Naive thymus-derived CD4-positive, alpha-beta T cell (primary cell): ENCODE data around the gene SCARB2. TPM values are rescaled to one million over a fixed set of nuclear protein-coding genes. Genes with fewer than 3 reads are reported as not detected.

Source experiments
- ATAC-seq: fragments of 150-1000 bp; cut with Tn5 transposase; 2 replicates; pipeline ENCODE4 v1.10.0; 2021; ENCODE audit warnings: mild to moderate bottlenecking, moderate library complexity
- CTCF ChIA-PET: fragments of 350-600 bp; sonication (Branson Sonifier 250); formaldehyde crosslinking; loops from one replicate; lab custom pipeline; 2021; ENCODE audit warnings: antibody characterized with exemption; lab: Charles Lee
- POLR2A ChIA-PET: fragments of 350-600 bp; sonication (Branson Sonifier 250); formaldehyde crosslinking; loops from one replicate; lab custom pipeline; 2021; ENCODE audit warnings: antibody characterized with exemption, inconsistent platforms; lab: Charles Lee
- DNase-seq, 9 donors: peaks; one replicate each; pipeline versions ENCODE4 v3.0.0 to v3.0.0-alpha.2; 2020 to 2022; ENCODE audit warnings: mixed read lengths in 1 of 9
- H3K27ac ChIP-seq: one replicate; pipeline ENCODE4 v1.7.0; 2013; ENCODE audit warnings: mild to moderate bottlenecking, low read depth, low read length, moderate library complexity
- H3K27me3 ChIP-seq, 2 donors: one replicate each; pipeline ENCODE4 v1.7.0; 2013; ENCODE audit warnings: low read length in 2 of 2, mild to moderate bottlenecking in 2 of 2, moderate library complexity in 2 of 2; ENCODE audit not compliant: control insufficient read depth in 2 of 2, insufficient read depth in 2 of 2
- H3K36me3 ChIP-seq, 3 experiments: 1 replicate in 2 of 3; 2 replicates in 1 of 3; pipeline ENCODE4 v1.7.0; 2013; ENCODE audit warnings: low read length in 3 of 3, mild to moderate bottlenecking in 3 of 3, moderate library complexity in 1 of 3; ENCODE audit not compliant: insufficient read depth in 3 of 3, control insufficient read depth in 2 of 3
- H3K4me1 ChIP-seq, 2 donors: one replicate each; pipeline ENCODE4 v1.7.0; 2013; ENCODE audit warnings: low read length in 2 of 2, mild to moderate bottlenecking in 2 of 2, moderate library complexity in 1 of 2; ENCODE audit not compliant: control insufficient read depth in 2 of 2, insufficient read depth in 2 of 2
- H3K4me3 ChIP-seq: 2 replicates; pipeline ENCODE4 v1.7.0; 2013; ENCODE audit warnings: mild to moderate bottlenecking, low read length
- H3K9me3 ChIP-seq, 3 experiments: 1 replicate in 2 of 3; 2 replicates in 1 of 3; pipeline ENCODE4 v1.7.0; 2013; ENCODE audit warnings: low read length in 3 of 3; ENCODE audit not compliant: control insufficient read depth in 2 of 3
- H3K27ac Mint-ChIP-seq, 9 donors: one replicate each; pipeline ENCODE4 v1.8.0; 2020 to 2022; ENCODE audit warnings: mixed read lengths in 9 of 9, mild to moderate bottlenecking in 8 of 9, moderate library complexity in 5 of 9, inconsistent platforms in 2 of 9
- H3K27me3 Mint-ChIP-seq, 5 donors: one replicate each; pipeline ENCODE4 v1.8.0; 2021 to 2022; ENCODE audit warnings: mixed read lengths in 5 of 5, mild to moderate bottlenecking in 1 of 5
- H3K36me3 Mint-ChIP-seq, 5 donors: one replicate each; pipeline ENCODE4 v1.8.0; 2020 to 2022; ENCODE audit warnings: mixed read lengths in 5 of 5, mild to moderate bottlenecking in 3 of 5, inconsistent platforms in 1 of 5
- H3K4me1 Mint-ChIP-seq, 7 donors: one replicate each; pipeline ENCODE4 v1.8.0; 2020 to 2022; ENCODE audit warnings: mixed read lengths in 7 of 7, mild to moderate bottlenecking in 3 of 7, inconsistent platforms in 1 of 7
- H3K4me3 Mint-ChIP-seq, 10 donors: one replicate each; pipeline ENCODE4 v1.8.0; 2020 to 2022; ENCODE audit warnings: mild to moderate bottlenecking in 10 of 10, mixed read lengths in 10 of 10, moderate library complexity in 6 of 10, inconsistent platforms in 2 of 10
- H3K9me3 Mint-ChIP-seq, 11 donors: one replicate each; pipeline ENCODE4 v1.8.0; 2020 to 2022; ENCODE audit warnings: mixed read lengths in 11 of 11, mild to moderate bottlenecking in 4 of 11, inconsistent platforms in 1 of 11, moderate library complexity in 1 of 11
- intact Hi-C, 2 donors: fragments of 100-400 bp; cut with micrococcal nuclease; formaldehyde crosslinking; loops; one replicate each; pipeline ENCODE4 v1.15.1; 2023
- polyA plus RNA-seq, 2 donors: library from polyadenylated mRNA; unstranded; fragments of 300-500 nt; fragmentation: Illumina TruSeq; gene quantifications; one replicate each; pipeline ENCODE4 v1.2.3, GENCODE V29; 2021
- total RNA-seq, 6 experiments: library from RNA in 5 of 6; stranded (reverse) in 5 of 6; gene quantifications; 1 replicate in 5 of 6; 2 replicates in 1 of 6; pipeline ENCODE4 v1.2.3 and lab custom pipeline; 2021 to 2026

The SCARB2 gene
- total and polyA plus RNA-seq, 7 experiments from 2014 or later: 12.6 to 35.7 (median 26.2) TPM

DNA sequence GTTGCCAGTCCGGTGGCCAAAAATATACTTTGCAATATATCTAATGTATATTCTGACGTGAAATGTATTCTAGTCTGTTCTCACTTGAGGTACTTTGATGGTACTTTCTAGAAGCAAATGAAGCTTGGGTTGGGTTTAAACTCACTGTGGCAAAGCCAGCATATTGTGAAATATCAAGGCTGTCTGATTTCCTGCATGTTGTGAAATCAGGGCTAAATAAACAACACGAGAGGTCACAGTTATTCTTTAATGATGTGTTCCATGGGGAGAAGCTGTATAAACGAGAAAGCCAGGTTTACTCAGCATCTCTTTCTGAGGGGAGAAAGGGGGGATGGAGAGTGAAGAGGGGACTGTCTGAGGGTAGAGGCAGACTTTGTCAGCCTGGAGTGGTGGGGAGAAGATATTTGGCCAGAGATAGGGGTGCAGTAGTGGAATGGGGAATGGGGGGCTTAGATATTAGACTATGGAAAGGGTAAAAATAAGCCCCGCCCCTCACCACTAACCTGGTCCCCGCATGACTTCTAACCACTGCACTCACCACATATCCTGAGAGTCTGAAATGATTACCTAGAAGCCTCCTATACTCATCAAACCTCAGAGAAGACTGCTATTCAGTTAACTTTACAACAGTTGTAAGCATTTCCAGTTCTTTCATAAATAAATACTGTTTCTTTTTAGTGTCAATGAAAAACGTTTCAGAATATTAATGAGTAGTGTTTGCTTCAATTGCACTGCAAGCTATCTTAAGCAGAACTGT is 5.9 kb upstream of the SCARB2 start:
- DNase-seq (no peak), ATAC-seq (no peak)
- H3K4me3 Mint-ChIP-seq: no peak overlapping the region
- Histone ChIP-seq H3K27ac (no peak overlapping the region), H3K27me3 (no peaks in the 10 kb centered on the region), H3K9me3 (no peaks in the 10 kb centered on the region), H3K36me3 (no peaks in the 10 kb centered on the region), H3K4me3 (no peak overlapping the region), H3K4me1 (peaks cover 9% of the 10 kb centered on the region in 2 donors)
- peaks cover 12 to 26% (median 21%) of the 10 kb centered on the region in 7 donors for H3K4me1 Mint-ChIP-seq
- H3K36me3 Mint-ChIP-seq: no peaks in the 10 kb centered on the region
- H3K9me3 Mint-ChIP-seq: no peaks in the 10 kb centered on the region
- ChIA-PET POLR2A (interaction anchor here (0.7 kb wide), 1 partner anchor 120 kb away, joined by 3 read pairs; no protein-coding TSS in a partner anchor), CTCF (no interaction called here)
- intact Hi-C loops: loop anchor here (10.0 kb wide), 3 partner anchors 225 to 1605 kb away; partner anchors contain the start of genes CDKL2 (in 1 of the 2) and SDAD1 (in 1 of the 2)
- peak overlapping the region in 1 of 9 donors; percentile 11 for H3K27ac Mint-ChIP-seq
- peaks cover 0 to 34% (median 0%) of the 10 kb centered on the region in 5 donors for H3K27me3 Mint-ChIP-seq

DNA sequence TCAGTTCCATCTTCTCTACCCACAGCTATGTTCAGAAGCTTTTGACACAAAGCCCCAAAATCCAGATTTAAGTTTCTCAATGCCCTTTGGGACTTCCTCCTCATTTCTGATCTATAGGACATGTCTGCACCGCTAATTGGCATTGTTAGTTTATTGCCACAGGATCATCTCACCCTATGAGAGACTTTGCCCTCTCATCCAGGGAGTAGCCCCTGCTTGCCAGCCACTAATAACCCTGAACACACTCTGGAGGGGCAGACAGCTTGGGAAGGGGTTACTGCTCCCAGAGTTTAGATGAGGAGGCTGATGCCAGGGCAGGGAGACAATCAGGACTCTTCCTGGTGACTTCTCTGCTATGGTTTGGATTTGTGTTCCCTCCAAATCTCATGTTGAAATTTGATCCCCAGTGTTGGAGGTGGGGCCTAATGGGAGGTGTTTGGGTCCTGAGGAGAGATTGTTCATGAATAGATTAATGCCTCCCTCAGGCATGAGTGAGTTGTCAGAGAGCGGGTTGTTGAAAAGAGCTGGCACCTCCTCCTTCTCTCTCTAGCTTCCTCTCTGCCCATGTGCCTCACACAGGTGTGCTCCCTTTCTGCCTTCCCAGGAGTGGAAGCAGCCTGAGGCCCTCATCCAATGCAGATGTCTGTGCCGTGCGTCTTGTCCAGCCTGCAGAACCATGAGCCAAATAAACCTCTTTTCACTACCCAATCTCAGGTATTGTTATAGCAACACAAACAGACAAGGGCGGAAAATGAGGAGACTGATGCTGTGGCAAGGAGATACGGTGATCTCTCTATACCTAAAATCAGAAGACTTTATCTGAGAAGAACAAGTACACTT is 3.6 kb upstream of the SCARB2 start:
- ChIA-PET POLR2A (no interaction called here), CTCF (no interaction called here)
- Mint-ChIP-seq H3K27me3 (peaks cover 0 to 32% (median 0%) of the 10 kb centered on the region in 5 donors), H3K27ac (peak overlapping the region in 2 of 9 donors; percentile 10 to 23), H3K9me3 (no peaks in the 10 kb centered on the region), H3K4me1 (peaks cover 28 to 39% (median 35%) of the 10 kb centered on the region in 7 donors), H3K36me3 (peaks cover 0 to 4% (median 0%) of the 10 kb centered on the region in 5 donors), H3K4me3 (peak overlapping the region in 1 of 10 donors; percentile 8)
- Histone ChIP-seq H3K4me1 (peaks cover 18 to 20% of the 10 kb centered on the region in 2 donors), H3K4me3 (no peak overlapping the region), H3K27me3 (no peaks in the 10 kb centered on the region), H3K27ac (no peak overlapping the region), H3K36me3 (no peaks in the 10 kb centered on the region), H3K9me3 (no peaks in the 10 kb centered on the region)
- intact Hi-C loops: loop anchor here (10.0 kb wide), 3 partner anchors 222 to 1608 kb away; partner anchors contain the start of genes CDKL2 (in 1 of the 2) and SDAD1 (in 1 of the 2)
- DNase-seq: no peak
- ATAC-seq: no peak

DNA sequence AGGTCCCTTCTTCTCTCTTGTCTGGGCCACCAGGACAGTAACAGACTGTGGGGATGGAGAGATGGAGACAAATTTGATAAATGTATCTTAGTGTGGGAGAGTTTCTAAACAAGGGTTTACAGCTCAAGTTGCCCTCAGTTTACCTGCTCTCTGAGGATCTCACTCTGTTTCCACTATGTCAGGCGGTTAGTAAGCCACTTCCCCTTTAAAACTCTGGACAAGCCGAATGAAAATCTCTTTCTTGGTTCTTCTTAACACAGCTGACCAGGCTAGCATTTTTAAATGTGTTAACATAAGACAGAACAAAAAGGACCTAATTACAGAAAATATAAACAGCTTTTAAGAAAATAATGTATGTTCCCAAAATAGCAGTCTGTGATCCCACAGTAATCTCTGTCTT is 2.9 kb upstream of the SCARB2 start:
- Histone ChIP-seq H3K27ac (no peak overlapping the region), H3K9me3 (no peaks in the 10 kb centered on the region), H3K4me3 (no peak overlapping the region), H3K36me3 (no peaks in the 10 kb centered on the region), H3K4me1 (peaks cover 21 to 25% of the 10 kb centered on the region in 2 donors), H3K27me3 (no peaks in the 10 kb centered on the region)
- intact Hi-C loops: loop anchor here (10.0 kb wide), 3 partner anchors 222 to 1608 kb away; partner anchors contain the start of genes CDKL2 (in 1 of the 2) and SDAD1 (in 1 of the 2)
- Mint-ChIP-seq H3K27ac (peak overlapping the region in 7 of 9 donors; percentile 4 to 95 (median 73)), H3K4me1 (peaks cover 32 to 46% (median 41%) of the 10 kb centered on the region in 7 donors), H3K9me3 (no peaks in the 10 kb centered on the region), H3K27me3 (peaks cover 0 to 32% (median 0%) of the 10 kb centered on the region in 5 donors), H3K4me3 (peak overlapping the region in 3 of 10 donors; percentile 4 to 62 (median 5)), H3K36me3 (peaks cover 0 to 4% (median 0%) of the 10 kb centered on the region in 5 donors)
- DNase-seq (no peak), ATAC-seq (no peak)
- ChIA-PET CTCF (interaction anchor here (2.3 kb wide), 1 partner anchor 36 kb away, joined by 13 read pairs; no protein-coding TSS in a partner anchor), POLR2A (no interaction called here)

DNA sequence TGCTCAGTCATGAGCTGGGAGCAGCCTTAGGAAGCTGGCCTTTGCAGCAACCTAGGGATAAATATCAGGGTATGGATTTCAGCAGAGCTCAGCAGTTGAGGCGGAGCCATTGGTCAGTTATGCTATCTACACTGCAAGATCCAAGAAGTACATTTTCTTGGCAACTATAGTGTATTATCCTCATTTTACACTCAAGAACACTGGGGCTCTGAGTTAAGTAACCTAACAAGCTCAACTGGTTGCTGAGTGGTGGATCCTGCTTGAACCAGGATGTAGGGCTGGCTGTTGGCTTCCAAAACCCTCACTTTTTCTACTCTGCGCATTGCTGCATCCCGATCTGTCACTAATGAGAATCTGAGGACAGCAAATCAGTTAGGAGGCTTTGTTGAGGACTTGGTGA is 1.5 kb upstream of the SCARB2 start:
- Mint-ChIP-seq H3K27me3 (peaks cover 0 to 32% (median 0%) of the 10 kb centered on the region in 5 donors), H3K4me1 (peaks cover 37 to 58% (median 56%) of the 10 kb centered on the region in 7 donors), H3K9me3 (no peaks in the 10 kb centered on the region), H3K36me3 (peaks cover 0 to 4% (median 0%) of the 10 kb centered on the region in 5 donors), H3K4me3 (peak overlapping the region in 6 of 10 donors; percentile 25 to 96 (median 87)), H3K27ac (peak overlapping the region in 7 of 9 donors; percentile 92 to 97 (median 95))
- Histone ChIP-seq H3K27me3 (no peaks in the 10 kb centered on the region), H3K36me3 (no peaks in the 10 kb centered on the region), H3K4me1 (peaks cover 21 to 31% of the 10 kb centered on the region in 2 donors), H3K4me3 (peak overlapping the region; percentile 76), H3K9me3 (no peaks in the 10 kb centered on the region), H3K27ac (peak overlapping the region; percentile 85)
- ATAC-seq (no peak), DNase-seq (no peak)
- ChIA-PET POLR2A (interaction anchor here (0.6 to 3.4 kb wide), 4 partner anchors 66 to 779 kb away, joined by 3 to 14 read pairs (median 3); partner anchors contain the start of genes NUP54 and STBD1), CTCF (interaction anchor here (0.8 to 2.3 kb wide), 2 partner anchors 16 to 35 kb away, joined by 3 to 13 read pairs; no protein-coding TSS in a partner anchor)
- intact Hi-C loops: loop anchor here (10.0 kb wide), 3 partner anchors 220 to 1610 kb away; partner anchors contain the start of genes CDKL2 (in 1 of the 2) and SDAD1 (in 1 of the 2)

DNA sequence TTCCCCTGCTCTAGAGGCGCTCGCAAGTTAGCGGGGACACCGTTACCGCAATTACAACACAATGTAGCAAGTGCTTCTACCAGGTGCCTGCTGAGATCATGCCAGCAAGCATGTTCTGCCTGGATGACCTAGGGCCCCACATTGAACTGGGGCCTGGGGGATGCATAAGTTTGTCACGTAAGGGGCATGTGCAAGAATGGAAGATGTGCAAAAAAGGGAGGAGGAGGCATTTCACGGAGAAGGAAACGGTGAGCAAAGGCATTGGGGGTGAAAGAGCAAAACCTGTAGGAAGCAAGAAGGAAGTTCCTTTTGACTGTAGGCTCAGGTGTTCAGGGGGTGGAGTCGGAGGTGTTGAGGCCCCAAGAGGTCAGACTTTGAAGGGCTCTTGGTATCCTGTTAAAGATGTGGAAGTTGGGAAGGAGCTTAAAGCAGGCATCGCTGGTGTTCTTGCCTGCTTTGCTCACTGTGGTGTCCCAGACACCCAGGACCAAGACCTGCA is 602 bp upstream of the SCARB2 start:
- no peaks in the 10 kb centered on the region for H3K9me3 ChIP-seq
- no peaks in the 10 kb centered on the region for H3K9me3 Mint-ChIP-seq
- H3K36me3 ChIP-seq: no peaks in the 10 kb centered on the region
- peaks cover 0 to 4% (median 0%) of the 10 kb centered on the region in 5 donors for H3K36me3 Mint-ChIP-seq
- POLR2A ChIA-PET: interaction anchor here (1.1 to 3.4 kb wide), 2 partner anchors 66 to 92 kb away, joined by 3 to 14 read pairs; partner anchors contain the start of genes NUP54 and STBD1
- intact Hi-C loops: loop anchor here (5.0 to 10.0 kb wide), 7 partner anchors 219 to 1611 kb away; partner anchors contain the start of genes SDAD1 (in 2 of the 2), CCNI (in 1 of the 2), CDKL2 (in 1 of the 2) and G3BP2 (in 1 of the 2)
- ATAC-seq (no peak), DNase-seq (no peak)
- CTCF ChIA-PET: interaction anchor here (0.8 to 2.3 kb wide), 2 partner anchors 17 to 34 kb away, joined by 3 to 13 read pairs; no protein-coding TSS in a partner anchor
- peaks cover 34 to 65% (median 61%) of the 10 kb centered on the region in 7 donors for H3K4me1 Mint-ChIP-seq
- H3K27me3 Mint-ChIP-seq: peaks cover 0 to 30% (median 0%) of the 10 kb centered on the region in 5 donors
- peak overlapping the region; percentile 86 to 96 (median 92) for H3K4me3 Mint-ChIP-seq
- no peaks in the 10 kb centered on the region for H3K27me3 ChIP-seq
- peak overlapping the region; percentile 85 for H3K27ac ChIP-seq
- H3K4me3 ChIP-seq: peak overlapping the region; percentile 76
- H3K27ac Mint-ChIP-seq: peak overlapping the region; percentile 89 to 97 (median 95)
- H3K4me1 ChIP-seq: peaks cover 21 to 35% of the 10 kb centered on the region in 2 donors
